ENCODE results near the gene CHIT1. TPM values are rescaled to one million over a fixed set of nuclear protein-coding genes. Genes with fewer than 3 reads are reported as not detected.
A peak's percentile ranks its signal among the peaks of the same experiment; 100 is the strongest.

Gene CHIT1
- total and polyA plus RNA-seq, 2 of the 13 experiments (the other 11 are each of a cell fraction or from before 2014, with no cell fraction given): not detected

DNA sequence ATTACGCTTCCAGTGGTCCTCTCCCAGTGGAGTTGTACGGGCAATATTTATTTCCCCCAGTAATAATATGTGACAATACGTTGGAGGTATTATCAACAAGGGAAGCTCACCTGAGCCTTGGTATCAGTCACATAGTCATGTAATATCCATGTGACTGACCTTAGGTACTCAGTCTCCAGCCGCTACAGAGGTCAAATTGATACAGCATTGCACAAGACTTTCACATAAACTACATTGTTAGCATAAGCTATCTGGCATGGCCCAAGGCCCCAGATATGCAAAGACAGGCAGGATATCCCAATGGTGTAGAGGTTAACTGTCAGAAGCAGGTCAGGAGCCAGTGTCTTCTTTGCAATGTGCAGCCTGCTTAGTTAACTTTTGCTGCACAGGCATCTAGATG lies 15.3 kb upstream of the CHIT1 start (continued):
- TF ChIP-seq, protein P1, sequence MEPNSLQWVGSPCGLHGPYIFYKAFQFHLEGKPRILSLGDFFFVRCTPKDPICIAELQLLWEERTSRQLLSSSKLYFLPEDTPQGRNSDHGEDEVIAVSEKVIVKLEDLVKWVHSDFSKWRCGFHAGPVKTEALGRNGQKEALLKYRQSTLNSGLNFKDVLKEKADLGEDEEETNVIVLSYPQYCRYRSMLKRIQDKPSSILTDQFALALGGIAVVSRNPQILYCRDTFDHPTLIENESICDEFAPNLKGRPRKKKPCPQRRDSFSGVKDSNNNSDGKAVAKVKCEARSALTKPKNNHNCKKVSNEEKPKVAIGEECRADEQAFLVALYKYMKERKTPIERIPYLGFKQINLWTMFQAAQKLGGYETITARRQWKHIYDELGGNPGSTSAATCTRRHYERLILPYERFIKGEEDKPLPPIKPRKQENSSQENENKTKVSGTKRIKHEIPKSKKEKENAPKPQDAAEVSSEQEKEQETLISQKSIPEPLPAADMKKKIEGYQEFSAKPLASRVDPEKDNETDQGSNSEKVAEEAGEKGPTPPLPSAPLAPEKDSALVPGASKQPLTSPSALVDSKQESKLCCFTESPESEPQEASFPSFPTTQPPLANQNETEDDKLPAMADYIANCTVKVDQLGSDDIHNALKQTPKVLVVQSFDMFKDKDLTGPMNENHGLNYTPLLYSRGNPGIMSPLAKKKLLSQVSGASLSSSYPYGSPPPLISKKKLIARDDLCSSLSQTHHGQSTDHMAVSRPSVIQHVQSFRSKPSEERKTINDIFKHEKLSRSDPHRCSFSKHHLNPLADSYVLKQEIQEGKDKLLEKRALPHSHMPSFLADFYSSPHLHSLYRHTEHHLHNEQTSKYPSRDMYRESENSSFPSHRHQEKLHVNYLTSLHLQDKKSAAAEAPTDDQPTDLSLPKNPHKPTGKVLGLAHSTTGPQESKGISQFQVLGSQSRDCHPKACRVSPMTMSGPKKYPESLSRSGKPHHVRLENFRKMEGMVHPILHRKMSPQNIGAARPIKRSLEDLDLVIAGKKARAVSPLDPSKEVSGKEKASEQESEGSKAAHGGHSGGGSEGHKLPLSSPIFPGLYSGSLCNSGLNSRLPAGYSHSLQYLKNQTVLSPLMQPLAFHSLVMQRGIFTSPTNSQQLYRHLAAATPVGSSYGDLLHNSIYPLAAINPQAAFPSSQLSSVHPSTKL (CRISPR knock-in tag; IDR thresholded peaks at IDR 0.05): peak; percentile 56
- TF ChIP-seq, protein P2, sequence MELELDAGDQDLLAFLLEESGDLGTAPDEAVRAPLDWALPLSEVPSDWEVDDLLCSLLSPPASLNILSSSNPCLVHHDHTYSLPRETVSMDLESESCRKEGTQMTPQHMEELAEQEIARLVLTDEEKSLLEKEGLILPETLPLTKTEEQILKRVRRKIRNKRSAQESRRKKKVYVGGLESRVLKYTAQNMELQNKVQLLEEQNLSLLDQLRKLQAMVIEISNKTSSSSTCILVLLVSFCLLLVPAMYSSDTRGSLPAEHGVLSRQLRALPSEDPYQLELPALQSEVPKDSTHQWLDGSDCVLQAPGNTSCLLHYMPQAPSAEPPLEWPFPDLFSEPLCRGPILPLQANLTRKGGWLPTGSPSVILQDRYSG (CRISPR knock-in tag; IDR thresholded peaks at IDR 0.05): no peak
- TF ChIP-seq AGO2 (optimal IDR thresholded peaks at IDR 0.05; ENCODE audit: low read depth, low read length) (no peak), KDM4B (CRISPR knock-in tag; IDR thresholded peaks at IDR 0.05) (no peak), JUND (CRISPR knock-in tag; IDR thresholded peaks at IDR 0.05) (no peak), ETV6 (CRISPR knock-in tag; conservative IDR thresholded peaks at IDR 0.05) (no peak), HOXA5 (CRISPR knock-in tag; IDR thresholded peaks at IDR 0.05) (no peak), ZNF598 (CRISPR knock-in tag; IDR thresholded peaks at IDR 0.05; ENCODE audit: borderline replicate concordance) (no peak), SAFB2 (CRISPR knock-in tag; IDR thresholded peaks at IDR 0.05; ENCODE audit: borderline replicate concordance, low read depth) (no peak), ZNF879 (CRISPR knock-in tag; IDR thresholded peaks at IDR 0.05) (no peak), SKI (IDR thresholded peaks at IDR 0.05; ENCODE audit: partially characterized antibody) (peak; percentile 64), ZFP1 (CRISPR knock-in tag; IDR thresholded peaks at IDR 0.05) (no peak), ZFP82 (CRISPR knock-in tag; IDR thresholded peaks at IDR 0.05; ENCODE audit: borderline replicate concordance) (no peak), ZNF75D (CRISPR knock-in tag; IDR thresholded peaks at IDR 0.05; ENCODE audit: borderline replicate concordance) (no peak), TCF7 (IDR thresholded peaks at IDR 0.05; ENCODE audit: low read depth) (no peak), KLF9 (CRISPR knock-in tag; IDR thresholded peaks at IDR 0.05; ENCODE audit: low read depth) (no peak), ZNF776 (CRISPR knock-in tag; IDR thresholded peaks at IDR 0.05) (no peak), HNRNPLL (IDR thresholded peaks at IDR 0.05; ENCODE audit: low read depth, low read length, poor library complexity, severe bottlenecking) (no peak), ZNF792 (CRISPR knock-in tag; IDR thresholded peaks at IDR 0.05) (no peak)
- TF ChIP-seq, protein P3, sequence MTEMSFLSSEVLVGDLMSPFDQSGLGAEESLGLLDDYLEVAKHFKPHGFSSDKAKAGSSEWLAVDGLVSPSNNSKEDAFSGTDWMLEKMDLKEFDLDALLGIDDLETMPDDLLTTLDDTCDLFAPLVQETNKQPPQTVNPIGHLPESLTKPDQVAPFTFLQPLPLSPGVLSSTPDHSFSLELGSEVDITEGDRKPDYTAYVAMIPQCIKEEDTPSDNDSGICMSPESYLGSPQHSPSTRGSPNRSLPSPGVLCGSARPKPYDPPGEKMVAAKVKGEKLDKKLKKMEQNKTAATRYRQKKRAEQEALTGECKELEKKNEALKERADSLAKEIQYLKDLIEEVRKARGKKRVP (CRISPR knock-in tag; IDR thresholded peaks at IDR 0.05): peak in 1 of 2 experiments; percentile 16; a peak in 1 of 4 replicates
- TF ChIP-seq, protein P4, sequence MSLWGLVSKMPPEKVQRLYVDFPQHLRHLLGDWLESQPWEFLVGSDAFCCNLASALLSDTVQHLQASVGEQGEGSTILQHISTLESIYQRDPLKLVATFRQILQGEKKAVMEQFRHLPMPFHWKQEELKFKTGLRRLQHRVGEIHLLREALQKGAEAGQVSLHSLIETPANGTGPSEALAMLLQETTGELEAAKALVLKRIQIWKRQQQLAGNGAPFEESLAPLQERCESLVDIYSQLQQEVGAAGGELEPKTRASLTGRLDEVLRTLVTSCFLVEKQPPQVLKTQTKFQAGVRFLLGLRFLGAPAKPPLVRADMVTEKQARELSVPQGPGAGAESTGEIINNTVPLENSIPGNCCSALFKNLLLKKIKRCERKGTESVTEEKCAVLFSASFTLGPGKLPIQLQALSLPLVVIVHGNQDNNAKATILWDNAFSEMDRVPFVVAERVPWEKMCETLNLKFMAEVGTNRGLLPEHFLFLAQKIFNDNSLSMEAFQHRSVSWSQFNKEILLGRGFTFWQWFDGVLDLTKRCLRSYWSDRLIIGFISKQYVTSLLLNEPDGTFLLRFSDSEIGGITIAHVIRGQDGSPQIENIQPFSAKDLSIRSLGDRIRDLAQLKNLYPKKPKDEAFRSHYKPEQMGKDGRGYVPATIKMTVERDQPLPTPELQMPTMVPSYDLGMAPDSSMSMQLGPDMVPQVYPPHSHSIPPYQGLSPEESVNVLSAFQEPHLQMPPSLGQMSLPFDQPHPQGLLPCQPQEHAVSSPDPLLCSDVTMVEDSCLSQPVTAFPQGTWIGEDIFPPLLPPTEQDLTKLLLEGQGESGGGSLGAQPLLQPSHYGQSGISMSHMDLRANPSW (CRISPR knock-in tag; IDR thresholded peaks at IDR 0.05; ENCODE audit: borderline replicate concordance): no peak

Measured in HepG2 (cell line).